Epithelial cell of proximal tubule (primary cell): ENCODE results near the gene ADAT3. TPM values are rescaled to one million over a fixed set of nuclear protein-coding genes. Genes with fewer than 3 reads are reported as not detected.

Experiments
- DNase-seq: peaks from one replicate; pipeline ENCODE4 v3.0.0-alpha.2; 2011; ENCODE audit warnings: low read depth
- H3K4me3 ChIP-seq: 2 replicates; pipeline ENCODE4 v1.5.1; 2011; ENCODE audit warnings: low read depth, mild to moderate bottlenecking, low read length
- total RNA-seq: library from RNA; depleted of rRNA; stranded (reverse); fragments of >200 nt; gene quantifications from 2 replicates; pipeline ENCODE4 v1.2.3, GENCODE V29; 2015
- TF ChIP-seq, protein P1 (sequence below): conservative IDR thresholded peaks from 2 replicates; pipeline ENCODE4 v1.5.1; 2012; ENCODE audit warnings: low read depth, mild to moderate bottlenecking, low read length

ADAT3 gene
- total RNA-seq, 1 donor from 2014 or later, result 10.3 TPM

GRCh38 chr19:1929021-1929742 is 24.0 kb downstream of the ADAT3 start:
- no peak for DNase-seq
- TF ChIP-seq, protein P1, sequence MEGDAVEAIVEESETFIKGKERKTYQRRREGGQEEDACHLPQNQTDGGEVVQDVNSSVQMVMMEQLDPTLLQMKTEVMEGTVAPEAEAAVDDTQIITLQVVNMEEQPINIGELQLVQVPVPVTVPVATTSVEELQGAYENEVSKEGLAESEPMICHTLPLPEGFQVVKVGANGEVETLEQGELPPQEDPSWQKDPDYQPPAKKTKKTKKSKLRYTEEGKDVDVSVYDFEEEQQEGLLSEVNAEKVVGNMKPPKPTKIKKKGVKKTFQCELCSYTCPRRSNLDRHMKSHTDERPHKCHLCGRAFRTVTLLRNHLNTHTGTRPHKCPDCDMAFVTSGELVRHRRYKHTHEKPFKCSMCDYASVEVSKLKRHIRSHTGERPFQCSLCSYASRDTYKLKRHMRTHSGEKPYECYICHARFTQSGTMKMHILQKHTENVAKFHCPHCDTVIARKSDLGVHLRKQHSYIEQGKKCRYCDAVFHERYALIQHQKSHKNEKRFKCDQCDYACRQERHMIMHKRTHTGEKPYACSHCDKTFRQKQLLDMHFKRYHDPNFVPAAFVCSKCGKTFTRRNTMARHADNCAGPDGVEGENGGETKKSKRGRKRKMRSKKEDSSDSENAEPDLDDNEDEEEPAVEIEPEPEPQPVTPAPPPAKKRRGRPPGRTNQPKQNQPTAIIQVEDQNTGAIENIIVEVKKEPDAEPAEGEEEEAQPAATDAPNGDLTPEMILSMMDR, result peak; percentile 73
- H3K4me3 ChIP-seq, result peak overlapping the region; percentile 54

- DNase-seq, result no peak
- TF ChIP-seq, protein P1, result no peak
- H3K4me3 ChIP-seq, result no peak overlapping the region
Observed at GRCh38 chr19:1931445-1931844, 26.2 kb downstream of the ADAT3 start.

DNA sequence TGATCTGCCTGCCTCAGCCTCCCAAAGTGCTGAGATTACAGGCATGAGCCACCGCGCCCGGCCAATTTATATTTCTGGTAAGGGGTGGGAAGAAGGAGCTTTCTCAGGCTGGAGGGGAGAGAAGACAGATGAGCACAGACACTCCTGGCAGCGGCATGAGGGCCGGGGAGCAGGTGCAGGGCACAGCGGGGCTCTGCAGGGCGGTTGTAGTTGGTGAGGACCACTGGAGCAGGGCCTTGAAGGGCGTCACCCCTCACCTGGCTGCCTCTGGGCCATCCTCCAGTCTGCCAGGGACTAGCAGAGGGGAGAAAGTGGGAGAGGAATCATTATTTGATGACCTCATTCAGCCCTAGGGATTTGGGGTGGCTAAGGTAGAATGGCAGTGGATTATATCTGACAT is 27.2 kb downstream of the ADAT3 start:
- no peak for DNase-seq
- TF ChIP-seq, protein P1, result no peak
- no peak overlapping the region for H3K4me3 ChIP-seq

DNA sequence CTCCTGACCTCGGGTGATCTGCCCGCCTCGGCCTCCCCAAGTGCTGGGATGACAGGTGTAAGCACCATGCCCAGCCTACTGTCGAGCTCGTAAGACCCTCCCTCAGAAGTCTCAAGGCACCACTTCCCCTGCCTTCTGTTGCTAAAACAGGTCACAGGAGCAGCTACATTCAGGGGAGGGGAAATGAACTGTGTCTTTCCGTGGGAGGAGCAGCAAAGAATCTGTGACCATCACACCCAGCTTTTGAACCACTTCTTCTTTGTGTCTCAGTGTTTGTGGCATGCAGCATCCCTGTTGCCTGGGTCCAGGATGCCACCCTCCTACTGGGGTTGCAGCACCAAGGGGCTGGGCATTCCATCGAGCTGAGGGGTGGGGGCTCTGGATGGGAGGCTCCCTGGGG is 28.0 kb downstream of the ADAT3 start:
- no peak for DNase-seq
- TF ChIP-seq, protein P1, result no peak
- H3K4me3 ChIP-seq, result no peak overlapping the region

- DNase-seq, result no peak
- no peak overlapping the region for H3K4me3 ChIP-seq
- TF ChIP-seq, protein P1, result no peak
Observed at GRCh38 chr19:1933942-1934341, 28.7 kb downstream of the ADAT3 start.

DNA sequence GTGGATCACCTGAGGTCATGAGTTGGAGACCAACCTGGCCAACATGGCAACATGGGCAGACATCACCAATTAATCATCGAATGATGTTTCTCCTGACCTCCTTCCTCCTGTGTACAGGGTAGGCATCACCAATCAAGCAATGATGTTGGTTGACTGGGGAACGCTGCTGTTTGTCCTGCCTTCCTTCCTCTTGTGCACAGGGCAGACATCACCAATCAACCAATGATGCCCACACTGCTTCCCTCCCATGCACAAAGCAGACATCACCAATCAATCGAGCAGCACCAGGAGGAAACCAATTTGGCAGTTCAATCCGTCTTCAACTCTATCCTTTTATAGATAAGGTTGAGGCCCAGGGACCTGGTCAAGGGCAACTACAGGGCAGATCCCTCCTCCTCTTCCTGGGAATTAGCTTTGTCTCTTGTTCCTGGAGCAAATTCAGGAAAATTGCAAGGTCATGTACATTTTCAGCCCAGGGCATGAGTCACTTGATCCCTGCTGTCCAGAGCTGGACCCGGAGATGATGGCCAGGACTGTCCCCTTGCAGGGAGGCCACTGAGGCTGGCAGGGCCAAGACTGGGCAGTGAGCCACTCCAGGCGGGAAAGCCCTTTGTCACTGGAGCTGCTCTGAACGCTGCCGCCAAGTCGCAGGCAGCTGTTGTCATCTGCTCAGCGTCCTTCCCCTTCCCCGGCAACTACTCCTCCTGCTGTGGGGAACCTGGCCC is 30.4 kb downstream of the ADAT3 start:
- TF ChIP-seq, protein P1, result no peak
- H3K4me3 ChIP-seq, result no peak overlapping the region
- no peak for DNase-seq

DNA sequence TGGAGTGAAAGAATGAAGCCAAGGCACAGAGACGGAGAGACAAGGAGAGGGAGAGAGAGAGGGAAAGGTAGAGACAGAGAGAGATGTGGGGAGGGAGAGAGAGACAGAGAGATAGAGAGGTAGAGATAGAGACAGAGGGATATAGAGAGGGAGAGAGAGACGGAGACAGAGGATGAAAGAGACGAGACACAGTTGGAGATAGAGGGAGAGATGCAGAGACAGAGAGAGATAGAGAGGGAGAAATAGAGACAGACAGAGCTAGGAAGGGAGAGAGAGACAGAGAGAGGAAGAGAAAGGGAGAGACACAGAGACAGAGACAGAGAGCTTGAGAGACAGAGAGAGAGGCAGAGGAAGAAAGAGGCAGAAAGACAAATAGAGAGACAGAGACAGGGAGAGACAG is 31.2 kb downstream of the ADAT3 start:
- TF ChIP-seq, protein P1, result no peak
- DNase-seq, result no peak
- no peak overlapping the region for H3K4me3 ChIP-seq
